Measurements from ENCODE around the gene MPHOSPH8.

- TF ChIP-seq TAF1 (IDR thresholded peaks at IDR 0.05; ENCODE audit: borderline replicate concordance, insufficient read depth, low read length) = no peak
- no peak for TF ChIP-seq REST (IDR thresholded peaks at IDR 0.05; ENCODE audit: insufficient read depth in 1 of 2, low read depth in 2 of 2, low read length in 2 of 2)
- no peak for TF ChIP-seq SIN3A (IDR thresholded peaks at IDR 0.05; ENCODE audit: borderline replicate concordance, insufficient read depth, low read length)
- no peak for TF ChIP-seq POLR2AphosphoS5 (IDR thresholded peaks at IDR 0.05; ENCODE audit: low read depth, low read length)
- no peak for TF ChIP-seq FOXP2 (optimal IDR thresholded peaks at IDR 0.05; ENCODE audit: borderline replicate concordance, extremely low read depth, extremely low read length, insufficient read depth)
These were observed 24.6 kb downstream of the MPHOSPH8 start for GRCh38 chr13:19657872-19658591.
